ENCODE measurements around the gene UBA52. TPM values are rescaled to one million over a fixed set of nuclear protein-coding genes. Genes with fewer than 3 reads are reported as not detected.
A peak's percentile ranks its signal among the peaks of the same experiment; 100 is the strongest.

The UBA52 gene
- total and polyA plus RNA-seq, 2 experiments from 2014 or later, result 470 to 561 TPM

DNA sequence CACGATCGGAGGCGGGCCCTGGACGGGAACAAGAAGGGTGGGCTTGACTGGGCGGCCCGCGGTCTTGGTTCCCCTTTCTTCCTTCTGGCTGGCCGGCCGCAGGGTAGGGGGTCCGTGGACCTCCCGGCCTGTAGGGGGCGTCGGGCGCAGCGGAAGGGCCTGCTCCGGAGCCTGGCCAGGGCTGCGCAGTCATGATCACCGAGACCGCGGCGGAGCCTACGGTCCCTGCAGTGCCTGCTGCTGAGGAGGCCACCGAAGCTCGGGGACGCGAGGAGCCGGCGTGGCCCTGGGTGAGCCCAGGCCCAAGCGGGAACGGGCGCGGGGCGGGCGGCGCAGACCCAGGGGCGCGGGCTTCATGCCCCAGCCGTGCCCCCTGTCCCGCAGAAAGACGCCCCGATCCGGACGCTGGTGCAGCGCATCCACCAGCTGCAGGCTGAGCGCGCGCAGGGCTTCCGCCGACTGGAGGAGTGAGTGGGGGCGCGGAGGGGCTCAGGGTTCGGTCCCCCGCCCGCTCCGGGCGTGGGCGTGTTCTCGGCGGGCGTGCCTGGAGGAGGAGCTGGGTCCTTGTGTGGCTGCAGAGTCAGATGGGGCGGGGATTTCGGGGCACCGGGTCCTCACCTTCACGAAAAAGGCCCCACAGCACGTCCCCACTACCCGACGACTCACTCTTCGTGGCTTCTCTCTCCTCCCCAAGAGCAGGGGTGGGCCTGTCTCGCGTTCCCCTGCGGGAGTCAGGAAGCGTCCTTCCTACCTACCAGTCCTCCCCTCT is 17.1 kb downstream of the UBA52 start, which contains the start of gene REX1BD:
REX1BD (plus strand) TSS at position 188 of the 769 bp plus-strand sequence; CDS start at position 192, 4 bp downstream.
- peak; percentile 90 for DNase-seq (ENCODE audit: low spot score)
- Histone ChIP-seq H3K4me3 (peak within 1 kb of the TSS; percentile 78), H3K36me3 (replicated peaks; ENCODE audit: insufficient read depth, low read depth) (no peaks in the 10 kb centered on the region), H4K20me1 (ENCODE audit: insufficient read depth, poor library complexity, severe bottlenecking) (no peaks in the 10 kb centered on the region), H3K27me3 (no peaks in the 10 kb centered on the region), H3K4me2 (peak within 1 kb of the TSS; percentile 100), H2AFZ (peak within 1 kb of the TSS; percentile 94), H3K27ac (peak within 1 kb of the TSS; percentile 81), H3K9me3 (ENCODE audit: low read depth) (no peaks in the 10 kb centered on the region), H3K9me2 (replicated peaks; ENCODE audit: insufficient read depth) (no peaks in the 10 kb centered on the region), H3K4me1 (ENCODE audit: insufficient read depth) (peaks cover 16% of the 10 kb centered on the region), H3K79me2 (peaks cover 4% of the 10 kb centered on the region)
- no peak for TF ChIP-seq EZH2 (IDR thresholded peaks at IDR 0.05; ENCODE audit: borderline replicate concordance)
- TF ChIP-seq, protein P1, sequence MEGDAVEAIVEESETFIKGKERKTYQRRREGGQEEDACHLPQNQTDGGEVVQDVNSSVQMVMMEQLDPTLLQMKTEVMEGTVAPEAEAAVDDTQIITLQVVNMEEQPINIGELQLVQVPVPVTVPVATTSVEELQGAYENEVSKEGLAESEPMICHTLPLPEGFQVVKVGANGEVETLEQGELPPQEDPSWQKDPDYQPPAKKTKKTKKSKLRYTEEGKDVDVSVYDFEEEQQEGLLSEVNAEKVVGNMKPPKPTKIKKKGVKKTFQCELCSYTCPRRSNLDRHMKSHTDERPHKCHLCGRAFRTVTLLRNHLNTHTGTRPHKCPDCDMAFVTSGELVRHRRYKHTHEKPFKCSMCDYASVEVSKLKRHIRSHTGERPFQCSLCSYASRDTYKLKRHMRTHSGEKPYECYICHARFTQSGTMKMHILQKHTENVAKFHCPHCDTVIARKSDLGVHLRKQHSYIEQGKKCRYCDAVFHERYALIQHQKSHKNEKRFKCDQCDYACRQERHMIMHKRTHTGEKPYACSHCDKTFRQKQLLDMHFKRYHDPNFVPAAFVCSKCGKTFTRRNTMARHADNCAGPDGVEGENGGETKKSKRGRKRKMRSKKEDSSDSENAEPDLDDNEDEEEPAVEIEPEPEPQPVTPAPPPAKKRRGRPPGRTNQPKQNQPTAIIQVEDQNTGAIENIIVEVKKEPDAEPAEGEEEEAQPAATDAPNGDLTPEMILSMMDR (IDR thresholded peaks at IDR 0.05; ENCODE audit: poor library complexity), result peak; percentile 91
- 1% methylated on average over 45 of the region's 72 CpGs for WGBS (ENCODE audit: low lambda C conversion rate, missing lambda C conversion rate)

- Histone ChIP-seq H3K4me3 (peak overlapping the region; percentile 78), H2AFZ (peak overlapping the region; percentile 94), H4K20me1 (ENCODE audit: insufficient read depth, poor library complexity, severe bottlenecking) (no peaks in the 10 kb centered on the region), H3K27me3 (no peaks in the 10 kb centered on the region), H3K36me3 (replicated peaks; ENCODE audit: insufficient read depth, low read depth) (no peaks in the 10 kb centered on the region), H3K4me1 (ENCODE audit: insufficient read depth) (peaks cover 22% of the 10 kb centered on the region), H3K79me2 (peaks cover 4% of the 10 kb centered on the region), H3K4me2 (peak overlapping the region; percentile 100), H3K27ac (peak overlapping the region; percentile 81), H3K9me3 (ENCODE audit: low read depth) (no peaks in the 10 kb centered on the region), H3K9me2 (replicated peaks; ENCODE audit: insufficient read depth) (no peaks in the 10 kb centered on the region)
- WGBS (ENCODE audit: low lambda C conversion rate, missing lambda C conversion rate), result 3% methylated on average over 48 of the region's 52 CpGs
- DNase-seq (ENCODE audit: low spot score), result peak; percentile 89
- TF ChIP-seq EZH2 (IDR thresholded peaks at IDR 0.05; ENCODE audit: borderline replicate concordance) (no peak), EZH2phosphoT487 (IDR thresholded peaks at IDR 0.05; ENCODE audit: low read depth, severe bottlenecking, unreplicated experiment) (no peak)
- TF ChIP-seq, protein P1 (IDR thresholded peaks at IDR 0.05; ENCODE audit: poor library complexity), result no peak
These were observed 18.0 kb downstream of the UBA52 start for GRCh38 chr19:18589380-18590272.

DNA sequence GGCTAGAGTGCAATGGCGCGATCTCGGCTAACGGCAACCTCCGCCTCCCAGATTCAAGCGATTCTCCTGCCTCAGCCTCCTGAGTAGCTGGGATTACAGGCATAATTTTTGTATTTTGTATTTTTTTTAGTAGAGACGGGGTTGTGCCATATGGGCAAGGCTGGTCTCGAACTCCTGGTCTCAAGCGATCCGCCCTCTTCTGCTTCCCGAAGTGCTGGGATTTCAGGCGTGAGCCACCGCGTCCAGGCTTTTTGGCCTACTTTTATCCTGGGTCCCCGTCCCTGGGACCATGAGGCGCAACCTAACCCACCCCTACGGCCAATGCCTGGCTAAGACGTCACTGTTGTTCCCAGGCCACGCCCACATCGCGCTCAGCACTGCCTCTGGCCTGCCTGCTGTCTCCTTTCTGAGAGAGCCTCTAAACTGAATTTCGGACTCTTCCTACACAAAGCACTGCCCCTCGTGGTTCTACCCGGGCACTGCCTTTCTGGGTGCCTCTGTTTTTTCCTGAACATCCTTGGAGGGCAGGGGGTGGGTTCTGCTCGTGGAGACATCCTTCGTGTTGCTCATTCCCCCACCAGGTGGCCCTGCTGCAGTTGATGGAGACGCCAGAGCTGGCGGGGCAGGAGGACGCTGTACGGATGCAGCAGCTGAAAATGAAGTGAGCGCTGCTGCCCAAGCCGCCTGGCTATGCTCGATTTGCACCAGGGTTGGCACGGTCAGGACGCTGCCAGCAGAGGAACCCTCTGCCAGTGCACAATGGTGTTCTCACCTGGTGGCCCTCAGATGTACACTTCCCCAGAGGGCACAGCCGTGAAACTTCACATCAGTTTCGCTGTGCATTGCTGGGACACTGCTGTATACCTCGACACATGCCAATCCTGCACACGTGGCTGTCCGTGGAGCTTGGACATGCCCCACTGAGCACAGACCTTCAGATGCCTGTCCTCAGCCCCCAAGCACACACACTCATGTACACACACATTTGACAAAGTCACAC is 18.9 kb downstream of the UBA52 start:
- Histone ChIP-seq H2AFZ (no peak overlapping the region), H3K4me3 (no peak overlapping the region), H3K4me2 (peak overlapping the region; percentile 100), H3K27me3 (no peaks in the 10 kb centered on the region), H3K27ac (peak overlapping the region; percentile 45), H3K79me2 (peaks cover 4% of the 10 kb centered on the region), H3K36me3 (replicated peaks; ENCODE audit: insufficient read depth, low read depth) (no peaks in the 10 kb centered on the region), H4K20me1 (ENCODE audit: insufficient read depth, poor library complexity, severe bottlenecking) (no peaks in the 10 kb centered on the region), H3K9me3 (ENCODE audit: low read depth) (no peaks in the 10 kb centered on the region), H3K4me1 (ENCODE audit: insufficient read depth) (peaks cover 29% of the 10 kb centered on the region), H3K9me2 (replicated peaks; ENCODE audit: insufficient read depth) (no peaks in the 10 kb centered on the region)
- TF ChIP-seq, protein P1 (IDR thresholded peaks at IDR 0.05; ENCODE audit: poor library complexity), result peak; percentile 50
- no peak for TF ChIP-seq EZH2 (IDR thresholded peaks at IDR 0.05; ENCODE audit: borderline replicate concordance)
- no peak for TF ChIP-seq EZH2phosphoT487 (IDR thresholded peaks at IDR 0.05; ENCODE audit: low read depth, severe bottlenecking, unreplicated experiment)
- peak; percentile 79 for DNase-seq (ENCODE audit: low spot score)
- WGBS (ENCODE audit: low lambda C conversion rate, missing lambda C conversion rate), result 37% methylated on average over 40 of the region's 40 CpGs

Data from hepatocyte (in vitro differentiated cells).